HCT116 (cell line): ENCODE data around the gene ANKRD55. TPM values are rescaled to one million over a fixed set of nuclear protein-coding genes. Genes with fewer than 3 reads are reported as not detected.

Experiments
- ATAC-seq: fragments of 200-7000 bp; cut with Tn5 transposase; 2 replicates; pipeline ENCODE4 v1.9.1; 2020; ENCODE audit warnings: mild to moderate bottlenecking, moderate library complexity
- BruUV-seq: library from RNA; stranded (reverse); fragments of 400-500 nt; replicated peaks from 2 replicates; lab custom pipeline; 2021; lab: Mats Ljungman, UMichigan
- CTCF ChIA-PET: fragments of 300-600 bp; sonication (Branson Sonifier 250); formaldehyde crosslinking; loops from one replicate; lab custom pipeline; 2021; ENCODE audit warnings: antibody characterized with exemption; lab: Charles Lee
- POLR2A ChIA-PET: fragments of 300-600, 350-600 bp; sonication (Branson Sonifier 250); formaldehyde crosslinking; loops from one replicate; lab custom pipeline; 2021; ENCODE audit warnings: antibody characterized with exemption; lab: Charles Lee
- RAD21 ChIA-PET, 2 experiments: fragments of 300-600 bp; sonication (Branson Sonifier 250); formaldehyde crosslinking; loops; one replicate each; lab custom pipeline; 2023; ENCODE audit warnings: low total read pairs in 2 of 2; ENCODE audit not compliant: uncharacterized antibody in 2 of 2, unreplicated experiment in 2 of 2, low non-redundant PET in 1 of 2; lab: Charles Lee
- DNase-seq: peaks from one replicate; pipeline ENCODE4 v3.0.0-alpha.2; 2010; ENCODE audit warnings: low read depth, low spot score
- H2AFZ ChIP-seq: fragments of 200-600 bp; shearing (Covaris generic), sonication (generic); 2 replicates; pipeline ENCODE4 v1.6.1; 2017; ENCODE audit warnings: low read depth, mixed run types, mixed read lengths, antibody characterized with exemption, low read length; ENCODE audit not compliant: poor library complexity, severe bottlenecking
- H3K27ac ChIP-seq: 2 replicates; pipeline ENCODE4 v1.5.1; 2012; ENCODE audit warnings: low read depth, low read length
- H3K27me3 ChIP-seq: fragments of 200-600 bp; sonication (generic); 2 replicates; pipeline ENCODE4 v1.6.1; 2016; ENCODE audit warnings: mixed run types, low read length, mixed read lengths; ENCODE audit not compliant: insufficient read depth
- H3K36me3 ChIP-seq, 2 experiments: fragments of 200-500 bp in 1 of 2; fragments of 200-600 bp in 1 of 2; sonication (Bioruptor generic) in 1 of 2; sonication (generic) in 1 of 2; 2 replicates each; pipeline versions ENCODE4 v1.5.1 to v1.6.1; 2014 to 2016; ENCODE audit warnings: low read length in 2 of 2, inconsistent platforms in 1 of 2, mixed read lengths in 1 of 2, mixed run types in 1 of 2; ENCODE audit not compliant: insufficient read depth in 2 of 2, control insufficient read depth in 1 of 2
- H3K4me1 ChIP-seq, 2 experiments: fragments of 200-600 bp in 1 of 2; sonication (generic) in 1 of 2; 2 replicates each; pipeline versions ENCODE4 v1.5.1 to v1.6.1; 2012 to 2017; ENCODE audit warnings: low read length in 2 of 2, inconsistent platforms in 1 of 2, mild to moderate bottlenecking in 1 of 2, mixed read lengths in 1 of 2, mixed run types in 1 of 2, moderate library complexity in 1 of 2; ENCODE audit not compliant: insufficient read depth in 2 of 2, control insufficient read depth in 1 of 2
- H3K4me2 ChIP-seq: fragments of 200-600 bp; sonication (generic); 2 replicates; pipeline ENCODE4 v1.6.1; 2017; ENCODE audit warnings: mixed run types, low read length, mixed read lengths
- H3K4me3 ChIP-seq, 2 experiments: fragments of 200-600 bp in 1 of 2; sonication (generic) in 1 of 2; replicated peaks in 1 of 2; 2 replicates each; pipeline ENCODE4 v1.5.1; 2011 to 2016; ENCODE audit warnings: low read length in 2 of 2, control low read depth in 1 of 2, low read depth in 1 of 2, mild to moderate bottlenecking in 1 of 2, mixed read lengths in 1 of 2, mixed run types in 1 of 2
- H3K79me2 ChIP-seq: fragments of 200-600 bp; sonication (generic); 2 replicates; pipeline ENCODE4 v1.6.1; 2017; ENCODE audit warnings: mild to moderate bottlenecking, mixed run types, low read length, moderate library complexity, mixed read lengths; ENCODE audit not compliant: insufficient read depth
- H3K9ac ChIP-seq: fragments of 200-600 bp; sonication (generic); 2 replicates; pipeline ENCODE4 v1.6.1; 2016; ENCODE audit warnings: low read length, mixed read lengths
- H3K9me2 ChIP-seq: fragments of 200-600 bp; sonication (generic), shearing (Covaris generic); 2 replicates; pipeline ENCODE4 v1.6.1; 2017; ENCODE audit warnings: mixed run types, mild to moderate bottlenecking, moderate library complexity; ENCODE audit not compliant: insufficient read depth
- H3K9me3 ChIP-seq, 2 experiments: fragments of 200-500 bp in 1 of 2; fragments of 200-600 bp in 1 of 2; sonication (Bioruptor generic) in 1 of 2; sonication (generic) in 1 of 2; 2 replicates each; pipeline ENCODE4 v1.6.1; 2014 to 2017; ENCODE audit warnings: low read length in 2 of 2, mixed read lengths in 2 of 2, inconsistent platforms in 1 of 2, low read depth in 1 of 2, mild to moderate bottlenecking in 1 of 2, mixed run types in 1 of 2, moderate library complexity in 1 of 2; ENCODE audit not compliant: control insufficient read depth in 1 of 2, insufficient read depth in 1 of 2
- H4K20me1 ChIP-seq: fragments of 200-600 bp; sonication (generic), shearing (Covaris generic); 2 replicates; pipeline ENCODE4 v1.6.1; 2017; ENCODE audit warnings: mixed run types, mild to moderate bottlenecking, moderate library complexity; ENCODE audit not compliant: insufficient read depth
- ATF3 ChIP-seq: IDR thresholded peaks from 2 replicates; pipeline ENCODE4 v1.6.1; 2012
- CTCF ChIP-seq, 3 experiments: fragments of 200-600 bp in 1 of 3; sonication (generic) in 1 of 3; IDR thresholded peaks in 2 of 3; conservative IDR thresholded peaks in 1 of 3; 2 replicates each; pipeline ENCODE4 v1.5.1; 2012 to 2017; ENCODE audit warnings: low read depth in 2 of 3, low read length in 2 of 3, antibody characterized with exemption in 1 of 3, borderline replicate concordance in 1 of 3, control low read depth in 1 of 3, mild to moderate bottlenecking in 1 of 3, mixed read lengths in 1 of 3, mixed run types in 1 of 3, moderate library complexity in 1 of 3; ENCODE audit not compliant: insufficient read depth in 1 of 3
- EGR1 ChIP-seq: IDR thresholded peaks from 2 replicates; pipeline ENCODE4 v1.6.1; 2012; ENCODE audit warnings: low read depth
- EZH2 ChIP-seq: fragments of 200-600 bp; sonication (generic); IDR thresholded peaks from 2 replicates; pipeline ENCODE4 v1.6.1; 2017; ENCODE audit warnings: antibody characterized with exemption, mixed run types
- EZH2phosphoT487 ChIP-seq: fragments of 200-600 bp; IDR thresholded peaks from 2 replicates; pipeline ENCODE4 v1.6.1; 2018; ENCODE audit warnings: antibody characterized with exemption, borderline replicate concordance
- FOSL1 ChIP-seq: IDR thresholded peaks from 2 replicates; pipeline ENCODE4 v1.6.1; 2012; ENCODE audit warnings: low read depth
- JUND ChIP-seq: IDR thresholded peaks from 2 replicates; pipeline ENCODE4 v1.6.1; 2012
- MAX ChIP-seq: IDR thresholded peaks from 2 replicates; pipeline ENCODE4 v1.6.1; 2012
- POLR2A ChIP-seq: IDR thresholded peaks from 2 replicates; pipeline ENCODE4 v1.7.0; 2011; ENCODE audit warnings: borderline replicate concordance; ENCODE audit not compliant: insufficient read depth, insufficient read length; ENCODE audit errors: extremely low read depth
- POLR2AphosphoS5 ChIP-seq: IDR thresholded peaks from 2 replicates; pipeline ENCODE4 v1.6.1; 2011; ENCODE audit warnings: mild to moderate bottlenecking, low read depth, low read length, moderate library complexity
- RAD21 ChIP-seq: IDR thresholded peaks from 2 replicates; pipeline ENCODE4 v1.6.1; 2012; ENCODE audit warnings: low read depth, mild to moderate bottlenecking
- REST ChIP-seq: IDR thresholded peaks from 2 replicates; pipeline ENCODE4 v1.6.1; 2012; ENCODE audit warnings: low read depth
- SIN3A ChIP-seq: IDR thresholded peaks from 2 replicates; pipeline ENCODE4 v1.6.1; 2012; ENCODE audit warnings: low read depth
- SP1 ChIP-seq: IDR thresholded peaks from 2 replicates; pipeline ENCODE4 v1.6.1; 2012; ENCODE audit warnings: low read depth
- TCF7L2 ChIP-seq: IDR thresholded peaks from 2 replicates; pipeline ENCODE4 v1.7.0; 2011; ENCODE audit warnings: borderline replicate concordance, inconsistent platforms; ENCODE audit not compliant: insufficient read depth, insufficient read length; ENCODE audit errors: extremely low read depth
- YY1 ChIP-seq: IDR thresholded peaks from 2 replicates; pipeline ENCODE4 v1.6.1; 2011; ENCODE audit warnings: low read length, low read depth, moderate library complexity, mild to moderate bottlenecking; ENCODE audit not compliant: insufficient replicate concordance; ENCODE audit errors: extremely low read depth
- ZBTB33 ChIP-seq: IDR thresholded peaks from 2 replicates; pipeline ENCODE4 v1.6.1; 2011; ENCODE audit warnings: mild to moderate bottlenecking, low read length, moderate library complexity; ENCODE audit not compliant: insufficient replicate concordance; ENCODE audit errors: extremely low read depth
- ZNF274 ChIP-seq: fragments of 200-500 bp; sonication (Bioruptor generic); IDR thresholded peaks from 2 replicates; pipeline ENCODE4 v1.6.1; 2014; ENCODE audit warnings: mild to moderate bottlenecking, low read depth, low read length, inconsistent platforms
- intact Hi-C: fragments of 100-400 bp; cut with micrococcal nuclease; formaldehyde crosslinking; loops from 2 replicates; pipeline ENCODE4 v1.10.0; 2022
- total RNA-seq: library from RNA; stranded (reverse); gene quantifications from one replicate; pipeline ENCODE4 v1.2.1, GENCODE V29; 2021; ENCODE audit not compliant: unreplicated experiment

ANKRD55 gene
- total RNA-seq, 1 experiment from 2014 or later = not detected

- Histone ChIP-seq H3K27ac (no peak overlapping the region), H3K36me3 (no peaks in the 10 kb centered on the region), H4K20me1 (no peaks in the 10 kb centered on the region), H2AFZ (no peak overlapping the region), H3K9ac (no peak overlapping the region), H3K9me2 (no peaks in the 10 kb centered on the region), H3K4me2 (no peak overlapping the region), H3K4me1 (peaks cover 5 to 22% of the 10 kb centered on the region in 2 experiments), H3K9me3 (no peaks in the 10 kb centered on the region), H3K4me3 (no peak overlapping the region), H3K27me3 (no peaks in the 10 kb centered on the region), H3K79me2 (no peaks in the 10 kb centered on the region)
- CTCF ChIA-PET = no interaction called here
- no TSS peak for BruUV-seq
- DNase-seq (no peak), ATAC-seq (no peak)
- intact Hi-C loops = no loop called here
- POLR2A ChIA-PET = no interaction called here
- RAD21 ChIA-PET = no interaction called here
- TF ChIP-seq POLR2A (no peak), ATF3 (no peak), JUND (no peak), POLR2AphosphoS5 (no peak), EGR1 (no peak), SP1 (no peak), CTCF (IDR thresholded peaks at IDR 0.05 in 2 of 3, conservative IDR thresholded peaks at IDR 0.05 in 1 of 3; ENCODE audit: borderline replicate concordance in 1 of 3, insufficient read depth in 1 of 3, low read depth in 2 of 3, low read length in 2 of 3) (no peak), ZBTB33 (no peak), EZH2phosphoT487 (no peak), ZNF274 (no peak), YY1 (no peak), TCF7L2 (no peak), REST (no peak), MAX (no peak), FOSL1 (no peak), EZH2 (no peak), RAD21 (no peak), SIN3A (no peak)
Observed at GRCh38 chr5:56178823-56179222, 54.3 kb downstream of the ANKRD55 start.
